Prostate gland (tissue), 2 donors: ENCODE results near the gene IRF2. TPM values are rescaled to one million over a fixed set of nuclear protein-coding genes. Genes with fewer than 3 reads are reported as not detected.
"Not testable (repeated sequence)": the region's sequence is repeated elsewhere in the genome, so short reads cannot be mapped to it uniquely, and the experiment has no call there.

Experiments used
- DNase-seq: peaks from one replicate; pipeline ENCODE4 v3.0.0-alpha.2; 2019; ENCODE audit warnings: low spot score
- H3K27ac ChIP-seq, 2 donors: fragments of 200-600 bp; sonication (generic); 2 replicates each; pipeline ENCODE4 v1.5.1; 2017 to 2019
- H3K27me3 ChIP-seq: fragments of 200-600 bp; sonication (generic); replicated peaks from 2 replicates; pipeline ENCODE4 v1.5.1; 2019; ENCODE audit not compliant: insufficient read depth
- H3K36me3 ChIP-seq, 2 donors: fragments of 200-600 bp; sonication (generic); 1 replicate in 1 of 2; 2 replicates in 1 of 2; pipeline versions ENCODE4 v1.5.1 to v1.8.1; 2017 to 2019
- H3K4me1 ChIP-seq: fragments of 200-600 bp; sonication (generic); replicated peaks from 2 replicates; pipeline ENCODE4 v1.5.1; 2019
- H3K4me3 ChIP-seq, 2 donors: fragments of 200-600 bp; sonication (generic); 2 replicates each; pipeline ENCODE4 v1.5.1; 2017 to 2019
- H3K9me3 ChIP-seq: fragments of 200-600 bp; sonication (generic); 2 replicates; pipeline ENCODE4 v1.5.1; 2017
- POLR2A ChIP-seq: fragments of 450-650 bp; IDR thresholded peaks from one replicate; pipeline ENCODE4 v1.6.1; 2016; ENCODE audit warnings: antibody characterized with exemption, mild to moderate bottlenecking
- POLR2AphosphoS5 ChIP-seq: sonication (generic); formaldehyde crosslinking; IDR thresholded peaks from one replicate; pipeline ENCODE4 v1.6.1; 2017; ENCODE audit warnings: antibody characterized with exemption
- WGBS: methylation state at CpG from one replicate; pipeline ENCODE4 v1.1.5; 2018; 5-methylcytosine and 5-hydroxymethylcytosine counted together
- intact Hi-C: fragments of 100-400 bp; cut with DNase I; formaldehyde crosslinking; loops from one replicate; pipeline ENCODE4 v1.14.2; 2022
- total RNA-seq, 2 donors: library from RNA; depleted of rRNA; stranded (reverse); fragments of >200 nt; gene quantifications; one replicate each; pipeline ENCODE4 v1.1.0, GENCODE V29; 2016
- TF ChIP-seq, protein P1 (sequence below), 4 experiments: fragments of 200-600 bp in 2 of 4; fragments of 450-650 bp in 2 of 4; sonication (generic) in 2 of 4; IDR thresholded peaks; 1 replicate in 3 of 4; 2 replicates in 1 of 4; pipeline ENCODE4 v1.5.1; 2016 to 2019; ENCODE audit warnings: antibody characterized with exemption in 4 of 4, mild to moderate bottlenecking in 2 of 4, moderate library complexity in 2 of 4

The IRF2 gene
- total RNA-seq, 2 donors from 2014 or later, result 40.7 to 49.9 TPM

- peaks cover 8% of the 10 kb centered on the region for H3K4me1 ChIP-seq
- H3K36me3 ChIP-seq, result no peaks in the 10 kb centered on the region
- no peaks in the 10 kb centered on the region for H3K9me3 ChIP-seq
- H3K27ac ChIP-seq, result peak overlapping the region; percentile 68 to 81
- DNase-seq, result peak; percentile 29
- no peak overlapping the region for H3K4me3 ChIP-seq
- TF ChIP-seq, protein P1, sequence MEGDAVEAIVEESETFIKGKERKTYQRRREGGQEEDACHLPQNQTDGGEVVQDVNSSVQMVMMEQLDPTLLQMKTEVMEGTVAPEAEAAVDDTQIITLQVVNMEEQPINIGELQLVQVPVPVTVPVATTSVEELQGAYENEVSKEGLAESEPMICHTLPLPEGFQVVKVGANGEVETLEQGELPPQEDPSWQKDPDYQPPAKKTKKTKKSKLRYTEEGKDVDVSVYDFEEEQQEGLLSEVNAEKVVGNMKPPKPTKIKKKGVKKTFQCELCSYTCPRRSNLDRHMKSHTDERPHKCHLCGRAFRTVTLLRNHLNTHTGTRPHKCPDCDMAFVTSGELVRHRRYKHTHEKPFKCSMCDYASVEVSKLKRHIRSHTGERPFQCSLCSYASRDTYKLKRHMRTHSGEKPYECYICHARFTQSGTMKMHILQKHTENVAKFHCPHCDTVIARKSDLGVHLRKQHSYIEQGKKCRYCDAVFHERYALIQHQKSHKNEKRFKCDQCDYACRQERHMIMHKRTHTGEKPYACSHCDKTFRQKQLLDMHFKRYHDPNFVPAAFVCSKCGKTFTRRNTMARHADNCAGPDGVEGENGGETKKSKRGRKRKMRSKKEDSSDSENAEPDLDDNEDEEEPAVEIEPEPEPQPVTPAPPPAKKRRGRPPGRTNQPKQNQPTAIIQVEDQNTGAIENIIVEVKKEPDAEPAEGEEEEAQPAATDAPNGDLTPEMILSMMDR (IDR thresholded peaks at IDR 0.05), result no peak
- peak; percentile 34 for TF ChIP-seq POLR2AphosphoS5
- TF ChIP-seq POLR2A, result peak; percentile 11
- WGBS, result 68% methylated on average over 15 of the region's 15 CpGs
- no peaks in the 10 kb centered on the region for H3K27me3 ChIP-seq
- intact Hi-C loops, result no loop called here
These were observed 125.8 kb downstream of the IRF2 start for GRCh38 chr4:184348311-184349233.

DNA sequence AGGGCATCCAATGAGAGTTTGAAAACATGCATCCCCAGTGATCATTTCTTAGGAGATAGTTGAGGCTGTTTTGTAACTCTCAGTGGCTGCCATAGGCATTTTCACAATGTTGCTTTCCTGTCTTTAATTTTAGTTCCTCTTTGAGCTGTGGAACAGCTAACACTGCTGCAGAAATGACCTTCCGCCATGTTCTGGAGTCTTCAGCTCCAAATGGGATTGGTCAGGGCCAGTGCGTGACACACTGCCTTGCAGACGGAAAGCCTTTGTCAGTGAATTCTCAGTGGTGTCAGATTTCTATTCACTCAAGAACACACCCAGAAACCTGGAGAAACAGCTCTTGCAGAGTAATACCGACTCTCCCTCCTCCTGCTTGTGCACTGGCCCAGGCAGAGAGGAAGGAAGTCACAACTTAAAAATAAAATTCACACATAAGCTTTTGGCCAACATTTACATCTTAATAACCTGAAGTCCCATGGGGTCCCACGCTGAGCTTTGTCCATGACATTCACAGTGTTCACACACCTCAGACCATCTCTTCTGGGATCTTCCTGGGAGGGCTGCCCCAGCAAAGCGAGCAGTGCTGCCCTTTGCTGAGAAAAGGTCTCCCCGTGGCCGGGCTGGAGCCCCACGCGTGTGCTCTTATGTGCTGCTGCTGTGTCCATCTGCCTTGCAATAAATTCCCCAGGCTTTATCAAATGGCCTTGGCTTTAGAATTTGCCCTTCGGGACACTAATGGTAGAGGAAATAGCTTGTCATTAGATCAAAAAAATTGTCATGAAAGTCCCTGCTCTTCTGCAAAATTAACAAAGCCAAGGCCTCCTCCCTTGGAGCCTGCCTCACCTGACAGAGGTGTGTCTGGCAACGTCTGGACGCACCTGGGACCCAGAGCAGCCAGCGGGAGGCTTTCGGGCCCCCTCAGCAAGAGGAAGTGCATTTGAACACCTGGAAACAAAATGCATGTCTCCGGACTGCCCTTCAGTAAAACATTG lies 126.8 kb downstream of the IRF2 start:
- no peaks in the 10 kb centered on the region for H3K36me3 ChIP-seq
- peaks cover 8% of the 10 kb centered on the region for H3K4me1 ChIP-seq
- intact Hi-C loops, result no loop called here
- peak overlapping the region; percentile 68 to 81 for H3K27ac ChIP-seq
- H3K9me3 ChIP-seq, result no peaks in the 10 kb centered on the region
- H3K27me3 ChIP-seq, result no peaks in the 10 kb centered on the region
- 40% methylated on average over 16 of the region's 16 CpGs for WGBS
- peak; percentile 86 for TF ChIP-seq POLR2AphosphoS5
- peak; percentile 64 for TF ChIP-seq POLR2A
- TF ChIP-seq, protein P1 (IDR thresholded peaks at IDR 0.05), result no peak
- H3K4me3 ChIP-seq, result no peak overlapping the region
- peak; percentile 72 for DNase-seq

- intact Hi-C loops, result no loop called here
- peaks cover 8% of the 10 kb centered on the region for H3K4me1 ChIP-seq
These were observed 127.7 kb downstream of the IRF2 start for GRCh38 chr4:184346682-184347081.

DNA sequence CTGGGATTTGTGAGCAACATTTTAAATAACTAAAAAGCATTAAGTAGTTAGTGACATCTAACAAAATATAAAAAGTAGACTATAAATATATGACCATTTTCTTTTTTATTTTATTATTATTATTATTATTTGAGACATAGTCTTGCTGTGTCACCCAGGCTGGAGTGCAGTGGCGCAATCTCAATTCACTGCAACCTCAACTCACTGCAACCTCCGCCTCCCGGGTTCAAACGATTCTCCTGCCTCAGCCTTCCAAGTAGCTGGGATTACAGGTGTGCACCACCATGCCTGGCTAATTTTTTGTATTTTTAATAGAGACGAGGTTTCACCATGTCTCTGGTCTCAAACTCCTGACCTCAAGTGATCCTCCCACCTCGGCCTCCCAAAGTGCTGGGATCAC lies 128.1 kb downstream of the IRF2 start:
- H3K27ac ChIP-seq, H3K4me1 ChIP-seq, H3K4me3 ChIP-seq, H3K27me3 ChIP-seq, H3K9me3 ChIP-seq, intact Hi-C loops, H3K36me3 ChIP-seq, DNase-seq: not testable (repeated sequence)
- 86% methylated on average over 6 of the region's 6 CpGs for WGBS

More at GRCh38 chr4:184346682-184347081, 127.7 kb downstream of the IRF2 start:
- Histone ChIP-seq H3K9me3 (no peaks in the 10 kb centered on the region), H3K27ac (peak overlapping the region in 1 of 2 donors; percentile 81), H3K4me3 (no peak overlapping the region), H3K27me3 (no peaks in the 10 kb centered on the region), H3K36me3 (no peaks in the 10 kb centered on the region)
- no peak for TF ChIP-seq POLR2AphosphoS5
- TF ChIP-seq POLR2A, result no peak
- TF ChIP-seq, protein P1 (IDR thresholded peaks at IDR 0.05), result no peak
- DNase-seq, result no peak
- WGBS, result 82% methylated on average over 2 of the region's 2 CpGs

- intact Hi-C loops, result no loop called here
- no peak for DNase-seq
- Histone ChIP-seq H3K9me3 (no peaks in the 10 kb centered on the region), H3K4me1 (peaks cover 8% of the 10 kb centered on the region), H3K27ac (no peak overlapping the region), H3K27me3 (no peaks in the 10 kb centered on the region), H3K36me3 (no peaks in the 10 kb centered on the region), H3K4me3 (no peak overlapping the region)
- WGBS, result 84% methylated on average over 3 of the region's 3 CpGs
- TF ChIP-seq POLR2AphosphoS5, result no peak
- TF ChIP-seq, protein P1 (IDR thresholded peaks at IDR 0.05), result no peak
These were observed 128.8 kb downstream of the IRF2 start for GRCh38 chr4:184345573-184345922.
